ENCODE data around the gene ZNF439.
"Not testable (repeated sequence)": the region's sequence is repeated elsewhere in the genome, so short reads cannot be mapped to it uniquely, and the experiment has no call there.

The ZNF439 gene

GRCh38 chr19:11821474-11822109 lies 26.9 kb upstream of the ZNF439 start:
- DNase-seq (ENCODE audit: low read depth in 2 of 2): peak; percentile 44 to 77

GRCh38 chr19:11828957-11829876 lies 19.3 kb upstream of the ZNF439 start:
- not testable (repeated sequence) for DNase-seq (ENCODE audit: low read depth in 2 of 2); H3K4me3 ChIP-seq (replicated peaks in 1 of 2; ENCODE audit: low read depth in 2 of 2, low read length in 2 of 2)

More at GRCh38 chr19:11821474-11822109, 26.9 kb upstream of the ZNF439 start:
- H3K4me3 ChIP-seq (replicated peaks in 1 of 2; ENCODE audit: low read depth in 2 of 2, low read length in 2 of 2): no peak overlapping the region
- no peak for TF ChIP-seq CTCF (IDR thresholded peaks at IDR 0.05; ENCODE audit: low read depth, low read length)

- no peak overlapping the region for H3K4me3 ChIP-seq (replicated peaks in 1 of 2; ENCODE audit: low read depth in 2 of 2, low read length in 2 of 2)
- no peak for DNase-seq (ENCODE audit: low read depth in 2 of 2)
- no peak for TF ChIP-seq CTCF (IDR thresholded peaks at IDR 0.05; ENCODE audit: low read depth, low read length)
Measured at GRCh38 chr19:11832253-11832912, 16.1 kb upstream of the ZNF439 start.

- no peak for DNase-seq (ENCODE audit: low read depth in 2 of 2)
- no peak for TF ChIP-seq CTCF (IDR thresholded peaks at IDR 0.05; ENCODE audit: low read depth, low read length)
- no peak overlapping the region for H3K4me3 ChIP-seq (replicated peaks in 1 of 2; ENCODE audit: low read depth in 2 of 2, low read length in 2 of 2)
Measured at GRCh38 chr19:11833541-11833940, 15.0 kb upstream of the ZNF439 start.

GRCh38 chr19:11835626-11836066 lies 12.9 kb upstream of the ZNF439 start:
- H3K4me3 ChIP-seq (replicated peaks in 1 of 2; ENCODE audit: low read depth in 2 of 2, low read length in 2 of 2); DNase-seq (ENCODE audit: low read depth in 2 of 2): not testable (repeated sequence)

GRCh38 chr19:11843722-11844121 lies 4.8 kb upstream of the ZNF439 start:
- no peak overlapping the region for H3K4me3 ChIP-seq (replicated peaks in 1 of 2; ENCODE audit: low read depth in 2 of 2, low read length in 2 of 2)
- DNase-seq (ENCODE audit: low read depth in 2 of 2): no peak
- no peak for TF ChIP-seq CTCF (IDR thresholded peaks at IDR 0.05; ENCODE audit: low read depth, low read length)

GRCh38 chr19:11847615-11848014 lies 911 bp upstream of the ZNF439 start:
- not testable (repeated sequence) for H3K4me3 ChIP-seq (replicated peaks in 1 of 2; ENCODE audit: low read depth in 2 of 2, low read length in 2 of 2)

GRCh38 chr19:11848200-11848593 lies 329 bp upstream of the ZNF439 start:
- no peak for DNase-seq (ENCODE audit: low read depth in 2 of 2)
- no peak for TF ChIP-seq CTCF (IDR thresholded peaks at IDR 0.05; ENCODE audit: low read depth, low read length)
- H3K4me3 ChIP-seq (replicated peaks in 1 of 2; ENCODE audit: low read depth in 2 of 2, low read length in 2 of 2): peak overlapping the region; percentile 57 to 59

More at GRCh38 chr19:11847615-11848014, 911 bp upstream of the ZNF439 start:
- DNase-seq (ENCODE audit: low read depth in 2 of 2): not testable (repeated sequence)

- not testable (repeated sequence) for DNase-seq (ENCODE audit: low read depth in 2 of 2)
Measured at GRCh38 chr19:11850289-11850688, 1.8 kb downstream of the ZNF439 start.

More at GRCh38 chr19:11850289-11850688, 1.8 kb downstream of the ZNF439 start:
- H3K4me3 ChIP-seq (replicated peaks in 1 of 2; ENCODE audit: low read depth in 2 of 2, low read length in 2 of 2): not testable (repeated sequence)

Measured in cardiac fibroblast (primary cell).